H1 (cell line): ENCODE data around the gene WDFY4. TPM values are rescaled to one million over a fixed set of nuclear protein-coding genes. Genes with fewer than 3 reads are reported as not detected.

ENCODE experiments used
- CTCF ChIA-PET: fragments of 300-600 bp; sonication (Branson Sonifier 250); formaldehyde crosslinking; loops from one replicate; lab custom pipeline; 2021; ENCODE audit not compliant: partially characterized antibody; lab: Charles Lee
- POLR2A ChIA-PET: fragments of 300-600 bp; sonication (Branson Sonifier 250); formaldehyde crosslinking; loops from one replicate; lab custom pipeline; 2021; ENCODE audit warnings: inconsistent platforms; ENCODE audit not compliant: partially characterized antibody; lab: Charles Lee
- DNase-seq, 2 experiments: peaks; one replicate each; pipeline versions ENCODE4 v3.0.0 to v3.0.0-alpha.2; 2010 to 2022; ENCODE audit warnings: low spot score in 2 of 2, low read depth in 1 of 2, mixed read lengths in 1 of 2
- FAIRE-seq: peaks from 2 replicates; lab custom pipeline; 2011; peaks lifted over from hg19 to GRCh38; lab: Jason Lieb, UNC
- H2AFZ ChIP-seq: 2 replicates; pipeline ENCODE4 v1.8.1; 2012; ENCODE audit warnings: low read length, inconsistent platforms
- H2AK5ac ChIP-seq: 2 replicates; pipeline ENCODE4 v1.6.1; 2013; ENCODE audit warnings: low read depth, low read length
- H2BK120ac ChIP-seq: replicated peaks from 2 replicates; pipeline ENCODE3; 2013; ENCODE audit warnings: low read depth, low read length, inconsistent platforms
- H2BK12ac ChIP-seq: 2 replicates; pipeline ENCODE4 v1.6.1; 2013; ENCODE audit warnings: low read depth, low read length
- H2BK15ac ChIP-seq: 2 replicates; pipeline ENCODE4 v1.6.1; 2013; ENCODE audit warnings: low read length
- H2BK20ac ChIP-seq: 2 replicates; pipeline ENCODE4 v1.6.1; 2013; ENCODE audit warnings: low read length
- H2BK5ac ChIP-seq: 2 replicates; pipeline ENCODE4 v1.6.1; 2013; ENCODE audit warnings: low read depth, low read length
- H3K14ac ChIP-seq: 2 replicates; pipeline ENCODE4 v1.6.1; 2013; ENCODE audit warnings: inconsistent platforms; ENCODE audit not compliant: insufficient read length
- H3K18ac ChIP-seq: 2 replicates; pipeline ENCODE4 v1.6.1; 2013; ENCODE audit warnings: low read length; ENCODE audit errors: extremely low read depth
- H3K23ac ChIP-seq: 2 replicates; pipeline ENCODE4 v1.6.1; 2013; ENCODE audit warnings: inconsistent platforms; ENCODE audit not compliant: insufficient read length
- H3K23me2 ChIP-seq: 2 replicates; pipeline ENCODE4 v1.6.1; 2013; ENCODE audit warnings: low read depth, low read length
- H3K27ac ChIP-seq: 2 replicates; pipeline ENCODE4 v1.6.1; 2011; ENCODE audit warnings: low read depth, low read length, inconsistent platforms
- H3K27me3 ChIP-seq, 4 experiments: replicated peaks in 1 of 4; 1 replicate in 1 of 4; 2 replicates in 3 of 4; pipeline versions ENCODE4 v1.6.1 to v1.8.1; 2011 to 2013; ENCODE audit warnings: low read length in 3 of 4, mild to moderate bottlenecking in 3 of 4, inconsistent platforms in 2 of 4, mixed read lengths in 2 of 4, moderate library complexity in 1 of 4; ENCODE audit not compliant: control insufficient read depth in 3 of 4, insufficient read depth in 3 of 4; ENCODE audit errors: extremely low read depth in 1 of 4
- H3K36me3 ChIP-seq, 4 experiments: 2 replicates each; pipeline versions ENCODE4 v1.6.1 to v1.8.1; 2011 to 2013; ENCODE audit warnings: mild to moderate bottlenecking in 4 of 4, low read length in 3 of 4, moderate library complexity in 2 of 4, control low read depth in 1 of 4, inconsistent platforms in 1 of 4; ENCODE audit not compliant: insufficient read depth in 4 of 4, control insufficient read depth in 2 of 4
- H3K4ac ChIP-seq: replicated peaks from 2 replicates; pipeline ENCODE3; 2013; ENCODE audit warnings: low read length, low read depth, mixed read lengths, inconsistent platforms; ENCODE audit not compliant: insufficient read length
- H3K4me1 ChIP-seq, 4 experiments: replicated peaks in 1 of 4; 1 replicate in 1 of 4; 2 replicates in 3 of 4; pipeline versions ENCODE4 v1.6.1 to v1.8.1; 2011 to 2013; ENCODE audit warnings: low read length in 3 of 4, inconsistent platforms in 2 of 4, mixed read lengths in 1 of 4; ENCODE audit not compliant: insufficient read depth in 4 of 4, control insufficient read depth in 3 of 4
- H3K4me2 ChIP-seq, 2 experiments: 2 replicates each; pipeline versions ENCODE4 v1.6.1 to v1.8.1; 2011 to 2013; ENCODE audit warnings: low read depth in 2 of 2, low read length in 2 of 2, control low read depth in 1 of 2, inconsistent platforms in 1 of 2, mild to moderate bottlenecking in 1 of 2; ENCODE audit not compliant: insufficient read depth in 1 of 2
- H3K4me3 ChIP-seq, 4 experiments: fragments of 200-600, 300-600 bp in 1 of 4; sonication (generic), shearing (Covaris generic), sonication (Bioruptor Twin) in 1 of 4; 2 replicates each; pipeline versions ENCODE4 v1.5.1 to v1.8.1; 2011 to 2016; ENCODE audit warnings: low read length in 4 of 4, low read depth in 3 of 4, control low read depth in 2 of 4, inconsistent platforms in 2 of 4, mild to moderate bottlenecking in 2 of 4, mixed read lengths in 1 of 4, moderate library complexity in 1 of 4; ENCODE audit not compliant: insufficient read depth in 2 of 4; ENCODE audit errors: extremely low read depth in 1 of 4
- H3K56ac ChIP-seq: replicated peaks from 2 replicates; pipeline ENCODE3; 2013; ENCODE audit warnings: low read depth, mild to moderate bottlenecking, mixed read lengths, low read length, inconsistent platforms; ENCODE audit not compliant: insufficient read length
- H3K79me1 ChIP-seq: 2 replicates; pipeline ENCODE4 v1.6.1; 2013; ENCODE audit warnings: low read depth, low read length, control low read depth
- H3K79me2 ChIP-seq, 2 experiments: 2 replicates each; pipeline versions ENCODE4 v1.6.1 to v1.8.1; 2012 to 2013; ENCODE audit warnings: low read length in 2 of 2, mild to moderate bottlenecking in 2 of 2, inconsistent platforms in 1 of 2; ENCODE audit not compliant: insufficient read depth in 2 of 2, control insufficient read depth in 1 of 2
- H3K9ac ChIP-seq, 4 experiments: replicated peaks in 1 of 4; 1 replicate in 1 of 4; 2 replicates in 3 of 4; pipeline versions ENCODE4 v1.6.1 to v1.8.1; 2011 to 2013; ENCODE audit warnings: low read depth in 3 of 4, low read length in 3 of 4, control low read depth in 2 of 4, mild to moderate bottlenecking in 2 of 4, moderate library complexity in 2 of 4, inconsistent platforms in 1 of 4; ENCODE audit errors: extremely low read depth in 1 of 4
- H3K9me3 ChIP-seq, 2 experiments: 2 replicates each; pipeline versions ENCODE4 v1.6.1 to v1.8.1; 2012 to 2013; ENCODE audit warnings: mild to moderate bottlenecking in 2 of 2, moderate library complexity in 2 of 2, control low read depth in 1 of 2, inconsistent platforms in 1 of 2, low read depth in 1 of 2, low read length in 1 of 2, mixed read lengths in 1 of 2; ENCODE audit not compliant: insufficient read depth in 2 of 2
- H4K20me1 ChIP-seq, 2 experiments: replicated peaks in 1 of 2; 2 replicates each; pipeline versions ENCODE3 to v1.8.1; 2011 to 2013; ENCODE audit warnings: inconsistent platforms in 2 of 2, low read length in 2 of 2, mild to moderate bottlenecking in 1 of 2; ENCODE audit not compliant: insufficient read depth in 2 of 2, control insufficient read depth in 1 of 2
- H4K5ac ChIP-seq: 2 replicates; pipeline ENCODE4 v1.6.1; 2013; ENCODE audit warnings: low read length, low read depth, mixed read lengths, inconsistent platforms; ENCODE audit not compliant: insufficient read length
- H4K8ac ChIP-seq: 2 replicates; pipeline ENCODE4 v1.8.0; 2013; ENCODE audit warnings: mild to moderate bottlenecking, moderate library complexity, low read length, inconsistent platforms; ENCODE audit not compliant: insufficient read depth; ENCODE audit errors: extremely low read depth
- H4K91ac ChIP-seq: replicated peaks from 2 replicates; pipeline ENCODE3; 2013; ENCODE audit warnings: low read length, mixed read lengths, inconsistent platforms; ENCODE audit not compliant: insufficient read length
- SUZ12 ChIP-seq: fragments of 200-600 bp; sonication (generic); IDR thresholded peaks from 2 replicates; pipeline ENCODE4 v1.6.1; 2012; ENCODE audit warnings: mild to moderate bottlenecking, inconsistent platforms, low read length, moderate library complexity, mixed read lengths
- WGBS, 2 experiments: shearing (Covaris generic) in 1 of 2; methylation state at CpG; one replicate each; pipeline versions ENCODE4 v1.1.6 to v1.1.7; 2013 to 2015; ENCODE audit warnings: low lambda C conversion rate in 2 of 2, mixed read lengths in 2 of 2, inconsistent platforms in 1 of 2, low coverage in 1 of 2, missing lambda C conversion rate in 1 of 2; ENCODE audit not compliant: insufficient replicate concordance in 2 of 2, insufficient coverage in 1 of 2, insufficient read length in 1 of 2; ENCODE audit errors: extremely low coverage in 1 of 2, missing lambda C conversion rate in 1 of 2; 5-methylcytosine and 5-hydroxymethylcytosine counted together
- polyA plus RNA-seq, 7 experiments: library from polyadenylated mRNA; depleted of rRNA in 3 of 7; stranded (reverse) in 5 of 7; unstranded in 2 of 7; fragments of >200 nt in 5 of 7; fragments of 200-250 nt in 2 of 7; gene quantifications; 1 replicate in 5 of 7; 2 replicates in 1 of 7; 4 replicates in 1 of 7; pipeline versions ENCODE4 v1.2.1 to v1.2.3, GENCODE V29; 2011 to 2013; ENCODE audit warnings: missing spikeins in 2 of 7, mixed read lengths in 2 of 7
- total RNA-seq: library from RNA; stranded (reverse); fragmentation: NEBNext Ultra II Directional; extraction: Animal tissue kit (Norgen Biotek cat#: 25700); gene quantifications from 2 replicates; pipeline ENCODE4 v1.2.1, GENCODE V29; 2021
- TF ChIP-seq, protein P1 (sequence below), 3 experiments: IDR thresholded peaks; 1 replicate in 2 of 3; 2 replicates in 1 of 3; pipeline versions ENCODE4 v1.5.1 to v1.6.1; 2011; ENCODE audit warnings: low read length in 3 of 3, mild to moderate bottlenecking in 3 of 3, inconsistent platforms in 2 of 3, low read depth in 1 of 3, moderate library complexity in 1 of 3; ENCODE audit not compliant: insufficient read depth in 1 of 3; ENCODE audit errors: control extremely low read depth in 1 of 3

WDFY4 gene
- total and polyA plus RNA-seq, 2 of the 8 experiments (the other 6 are each of a cell fraction or from before 2014, with no cell fraction given) = not detected

DNA sequence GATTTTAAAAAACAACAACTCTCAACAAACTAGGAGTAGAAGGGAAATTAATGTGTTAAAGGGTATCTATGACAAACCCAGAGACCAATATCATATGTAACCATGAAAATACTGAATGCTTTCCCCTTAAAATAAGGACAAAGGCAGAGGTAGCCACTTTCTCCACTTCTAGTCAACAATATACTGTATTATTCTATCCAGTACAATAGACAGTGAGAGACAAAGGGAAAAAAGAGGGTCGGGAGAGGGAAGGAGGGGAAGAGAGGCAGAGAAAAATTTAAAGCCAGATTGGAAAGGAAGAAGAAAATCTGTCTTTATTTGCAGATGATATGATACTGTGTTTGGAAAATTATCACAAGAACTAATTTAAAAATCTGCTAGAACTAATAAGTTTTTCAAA, 39.1 kb upstream of the WDFY4 start:
- WGBS, 2 experiments = 89% methylated on average over 1 of the region's 1 CpG; no CpG with 5 or more reads in 1 of the 2 experiments
- Histone ChIP-seq H3K9me3 (no peaks in the 10 kb centered on the region), H4K5ac (no peak overlapping the region), H3K23ac (no peak overlapping the region), H3K18ac (no peak overlapping the region), H3K4me3 (no peak overlapping the region), H3K79me1 (no peaks in the 10 kb centered on the region), H2AK5ac (no peak overlapping the region), H3K9ac (no peak overlapping the region), H4K91ac (no peak overlapping the region), H3K4me1 (no peaks in the 10 kb centered on the region), H2BK120ac (no peak overlapping the region), H4K20me1 (no peaks in the 10 kb centered on the region), H2BK15ac (no peak overlapping the region), H3K27ac (no peak overlapping the region), H3K4me2 (no peak overlapping the region), H3K79me2 (no peaks in the 10 kb centered on the region), H2AFZ (no peak overlapping the region), H2BK12ac (no peak overlapping the region), H3K27me3 (no peaks in the 10 kb centered on the region), H3K56ac (no peak overlapping the region), H3K4ac (no peak overlapping the region), H4K8ac (no peak overlapping the region), H3K36me3 (no peaks in the 10 kb centered on the region), H2BK20ac (no peak overlapping the region), H3K23me2 (no peaks in the 10 kb centered on the region), H3K14ac (no peak overlapping the region), H2BK5ac (no peak overlapping the region)
- DNase-seq (no peak), FAIRE-seq (no peak)
- POLR2A ChIA-PET = no interaction called here
- CTCF ChIA-PET = interaction anchor here (1.8 kb wide), 1 partner anchor 11 kb away, joined by 6 read pairs; no protein-coding TSS in a partner anchor
- TF ChIP-seq, protein P1, sequence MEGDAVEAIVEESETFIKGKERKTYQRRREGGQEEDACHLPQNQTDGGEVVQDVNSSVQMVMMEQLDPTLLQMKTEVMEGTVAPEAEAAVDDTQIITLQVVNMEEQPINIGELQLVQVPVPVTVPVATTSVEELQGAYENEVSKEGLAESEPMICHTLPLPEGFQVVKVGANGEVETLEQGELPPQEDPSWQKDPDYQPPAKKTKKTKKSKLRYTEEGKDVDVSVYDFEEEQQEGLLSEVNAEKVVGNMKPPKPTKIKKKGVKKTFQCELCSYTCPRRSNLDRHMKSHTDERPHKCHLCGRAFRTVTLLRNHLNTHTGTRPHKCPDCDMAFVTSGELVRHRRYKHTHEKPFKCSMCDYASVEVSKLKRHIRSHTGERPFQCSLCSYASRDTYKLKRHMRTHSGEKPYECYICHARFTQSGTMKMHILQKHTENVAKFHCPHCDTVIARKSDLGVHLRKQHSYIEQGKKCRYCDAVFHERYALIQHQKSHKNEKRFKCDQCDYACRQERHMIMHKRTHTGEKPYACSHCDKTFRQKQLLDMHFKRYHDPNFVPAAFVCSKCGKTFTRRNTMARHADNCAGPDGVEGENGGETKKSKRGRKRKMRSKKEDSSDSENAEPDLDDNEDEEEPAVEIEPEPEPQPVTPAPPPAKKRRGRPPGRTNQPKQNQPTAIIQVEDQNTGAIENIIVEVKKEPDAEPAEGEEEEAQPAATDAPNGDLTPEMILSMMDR (IDR thresholded peaks at IDR 0.05; ENCODE audit: control extremely low read depth in 1 of 3, insufficient read depth in 1 of 3, low read depth in 1 of 3, low read length in 3 of 3) = no peak
- TF ChIP-seq SUZ12 = no peak
